ENCODE data around the gene KCNIP2. TPM values are rescaled to one million over a fixed set of nuclear protein-coding genes. Genes with fewer than 3 reads are reported as not detected.

KCNIP2 gene
- total RNA-seq, 1 donor from 2014 or later, result 3.5 TPM

GRCh38 chr10:101837748-101838147 lies 5.9 kb downstream of the KCNIP2 start:
- DNase-seq (ENCODE audit: extremely low spot score, unreplicated experiment), result no peak
- H3K36me3 Mint-ChIP-seq (ENCODE audit: unreplicated experiment), result no peaks in the 10 kb centered on the region
- H3K4me1 Mint-ChIP-seq (ENCODE audit: unreplicated experiment), result peaks cover 19% of the 10 kb centered on the region
- H3K4me3 Mint-ChIP-seq (ENCODE audit: unreplicated experiment), result no peak overlapping the region
- H3K27me3 Mint-ChIP-seq (ENCODE audit: unreplicated experiment), result no peaks in the 10 kb centered on the region
- H3K27ac Mint-ChIP-seq (ENCODE audit: unreplicated experiment), result no peak overlapping the region
- H3K9me3 Mint-ChIP-seq (ENCODE audit: unreplicated experiment), result no peaks in the 10 kb centered on the region
- TF ChIP-seq CTCF (IDR thresholded peaks at IDR 0.05), result no peak

- Mint-ChIP-seq H3K36me3 (ENCODE audit: unreplicated experiment) (no peaks in the 10 kb centered on the region), H3K4me3 (ENCODE audit: unreplicated experiment) (no peak overlapping the region), H3K27me3 (ENCODE audit: unreplicated experiment) (no peaks in the 10 kb centered on the region), H3K9me3 (ENCODE audit: unreplicated experiment) (no peaks in the 10 kb centered on the region), H3K4me1 (ENCODE audit: unreplicated experiment) (peaks cover 21% of the 10 kb centered on the region), H3K27ac (ENCODE audit: unreplicated experiment) (no peak overlapping the region)
- DNase-seq (ENCODE audit: extremely low spot score, unreplicated experiment), result no peak
- no peak for TF ChIP-seq CTCF (IDR thresholded peaks at IDR 0.05)
Observed at GRCh38 chr10:101835362-101835761, 8.2 kb downstream of the KCNIP2 start.

- H3K36me3 Mint-ChIP-seq (ENCODE audit: unreplicated experiment), result no peaks in the 10 kb centered on the region
- DNase-seq (ENCODE audit: extremely low spot score, unreplicated experiment), result no peak
- peaks cover 20% of the 10 kb centered on the region for H3K4me1 Mint-ChIP-seq (ENCODE audit: unreplicated experiment)
- TF ChIP-seq CTCF (IDR thresholded peaks at IDR 0.05), result no peak
- no peaks in the 10 kb centered on the region for H3K9me3 Mint-ChIP-seq (ENCODE audit: unreplicated experiment)
- H3K4me3 Mint-ChIP-seq (ENCODE audit: unreplicated experiment), result no peak overlapping the region
- H3K27ac Mint-ChIP-seq (ENCODE audit: unreplicated experiment), result no peak overlapping the region
- H3K27me3 Mint-ChIP-seq (ENCODE audit: unreplicated experiment), result no peaks in the 10 kb centered on the region
Observed at GRCh38 chr10:101834341-101834740, 9.3 kb downstream of the KCNIP2 start.

GRCh38 chr10:101833466-101833865 lies 10.1 kb downstream of the KCNIP2 start:
- Mint-ChIP-seq H3K36me3 (ENCODE audit: unreplicated experiment) (no peaks in the 10 kb centered on the region), H3K9me3 (ENCODE audit: unreplicated experiment) (no peaks in the 10 kb centered on the region), H3K4me1 (ENCODE audit: unreplicated experiment) (peaks cover 18% of the 10 kb centered on the region), H3K4me3 (ENCODE audit: unreplicated experiment) (no peak overlapping the region), H3K27me3 (ENCODE audit: unreplicated experiment) (no peaks in the 10 kb centered on the region), H3K27ac (ENCODE audit: unreplicated experiment) (no peak overlapping the region)
- no peak for TF ChIP-seq CTCF (IDR thresholded peaks at IDR 0.05)
- no peak for DNase-seq (ENCODE audit: extremely low spot score, unreplicated experiment)

- H3K9me3 Mint-ChIP-seq (ENCODE audit: unreplicated experiment), result no peaks in the 10 kb centered on the region
- DNase-seq (ENCODE audit: extremely low spot score, unreplicated experiment), result no peak
- TF ChIP-seq CTCF (IDR thresholded peaks at IDR 0.05), result no peak
- H3K27me3 Mint-ChIP-seq (ENCODE audit: unreplicated experiment), result no peaks in the 10 kb centered on the region
- H3K27ac Mint-ChIP-seq (ENCODE audit: unreplicated experiment), result no peak overlapping the region
- peaks cover 18% of the 10 kb centered on the region for H3K4me1 Mint-ChIP-seq (ENCODE audit: unreplicated experiment)
- H3K4me3 Mint-ChIP-seq (ENCODE audit: unreplicated experiment), result no peak overlapping the region
- H3K36me3 Mint-ChIP-seq (ENCODE audit: unreplicated experiment), result no peaks in the 10 kb centered on the region
Observed at GRCh38 chr10:101832325-101832771, 11.3 kb downstream of the KCNIP2 start.
